ENCODE data around the gene HNF4A.

The HNF4A gene

GRCh38 chr20:44334306-44334705 is 21.2 kb upstream of the HNF4A start:
- no peak overlapping the region for H3K4me3 ChIP-seq (ENCODE audit: low read depth, low read length)
- no peak for DNase-seq (ENCODE audit: low read depth)
- TF ChIP-seq POLR2A (IDR thresholded peaks at IDR 0.05; ENCODE audit: extremely low read depth, insufficient read length), result no peak
- TF ChIP-seq MAX (IDR thresholded peaks at IDR 0.05; ENCODE audit: low read depth, low read length), result no peak
- no peak for TF ChIP-seq MYC (IDR thresholded peaks at IDR 0.05; ENCODE audit: low read depth, low read length)
- TF ChIP-seq CTCF (IDR thresholded peaks at IDR 0.05; ENCODE audit: low read depth, low read length), result no peak

- TF ChIP-seq POLR2A (IDR thresholded peaks at IDR 0.05; ENCODE audit: extremely low read depth, insufficient read length) (no peak), CTCF (IDR thresholded peaks at IDR 0.05; ENCODE audit: low read depth, low read length) (no peak)
- DNase-seq (ENCODE audit: low read depth), result no peak
- H3K4me3 ChIP-seq (ENCODE audit: low read depth, low read length), result no peak overlapping the region
Observed at GRCh38 chr20:44334709-44335108, 20.8 kb upstream of the HNF4A start.

- TF ChIP-seq MAX (IDR thresholded peaks at IDR 0.05; ENCODE audit: low read depth, low read length) (no peak), POLR2A (IDR thresholded peaks at IDR 0.05; ENCODE audit: extremely low read depth, insufficient read length) (no peak), MYC (IDR thresholded peaks at IDR 0.05; ENCODE audit: low read depth, low read length) (no peak), CTCF (IDR thresholded peaks at IDR 0.05; ENCODE audit: low read depth, low read length) (no peak)
- no peak overlapping the region for H3K4me3 ChIP-seq (ENCODE audit: low read depth, low read length)
- no peak for DNase-seq (ENCODE audit: low read depth)
Observed at GRCh38 chr20:44335675-44336074, 19.8 kb upstream of the HNF4A start.

- no peak for TF ChIP-seq POLR2A (IDR thresholded peaks at IDR 0.05; ENCODE audit: extremely low read depth, insufficient read length)
- TF ChIP-seq MYC (IDR thresholded peaks at IDR 0.05; ENCODE audit: low read depth, low read length), result no peak
- TF ChIP-seq MAX (IDR thresholded peaks at IDR 0.05; ENCODE audit: low read depth, low read length), result no peak
- TF ChIP-seq CTCF (IDR thresholded peaks at IDR 0.05; ENCODE audit: low read depth, low read length), result no peak
- no peak overlapping the region for H3K4me3 ChIP-seq (ENCODE audit: low read depth, low read length)
- no peak for DNase-seq (ENCODE audit: low read depth)
Observed at GRCh38 chr20:44336086-44336485, 19.4 kb upstream of the HNF4A start.

- no peak for TF ChIP-seq POLR2A (IDR thresholded peaks at IDR 0.05; ENCODE audit: extremely low read depth, insufficient read length)
- TF ChIP-seq CTCF (IDR thresholded peaks at IDR 0.05; ENCODE audit: low read depth, low read length), result no peak
- TF ChIP-seq MYC (IDR thresholded peaks at IDR 0.05; ENCODE audit: low read depth, low read length), result no peak
- no peak for TF ChIP-seq MAX (IDR thresholded peaks at IDR 0.05; ENCODE audit: low read depth, low read length)
- DNase-seq (ENCODE audit: low read depth), result no peak
- no peak within 1 kb of the TSS for H3K4me3 ChIP-seq (ENCODE audit: low read depth, low read length)
Observed at GRCh38 chr20:44336725-44337380, 18.6 kb upstream of the HNF4A start, which contains the start of gene R3HDML. TSS of gene R3HDML (plus strand) at chr20:44337043. CDS start at chr20:44337158, 115 bp downstream.

- no peak for TF ChIP-seq CTCF (IDR thresholded peaks at IDR 0.05; ENCODE audit: low read depth, low read length)
- no peak for TF ChIP-seq MYC (IDR thresholded peaks at IDR 0.05; ENCODE audit: low read depth, low read length)
- TF ChIP-seq MAX (IDR thresholded peaks at IDR 0.05; ENCODE audit: low read depth, low read length), result no peak
- TF ChIP-seq POLR2A (IDR thresholded peaks at IDR 0.05; ENCODE audit: extremely low read depth, insufficient read length), result no peak
- no peak for DNase-seq (ENCODE audit: low read depth)
- no peak overlapping the region for H3K4me3 ChIP-seq (ENCODE audit: low read depth, low read length)
Observed at GRCh38 chr20:44342248-44342647, 13.3 kb upstream of the HNF4A start.

Data from NB4 (cell line).